ENCODE measurements around the gene SLCO4A1. TPM values are rescaled to one million over a fixed set of nuclear protein-coding genes. Genes with fewer than 3 reads are reported as not detected.
"Not testable (repeated sequence)": the region's sequence is repeated elsewhere in the genome, so short reads cannot be mapped to it uniquely, and the experiment has no call there.

Gene SLCO4A1
- total RNA-seq, 2 donors from 2014 or later: 26.1 to 34.6 TPM

- DNase-seq (no peak), ATAC-seq (replicated peaks in 1 of 2) (no peak)
- Mint-ChIP-seq H3K27ac (no peak overlapping the region), H3K4me1 (ENCODE audit: low read depth) (peaks cover 37% of the 10 kb centered on the region), H3K9me3 (no peaks in the 10 kb centered on the region), H3K4me3 (peak overlapping the region in 1 of 2 donors; percentile 81), H3K27me3 (ENCODE audit: low read depth) (no peaks in the 10 kb centered on the region), H3K36me3 (ENCODE audit: insufficient read depth in 2 of 2) (no peaks in the 10 kb centered on the region)
These were observed 20.0 kb upstream of the SLCO4A1 start for GRCh38 chr20:62622178-62622876.

- peak; percentile 9 to 11 for ATAC-seq (replicated peaks in 1 of 2)
- H3K9me3 Mint-ChIP-seq: no peaks in the 10 kb centered on the region
- H3K4me1 Mint-ChIP-seq (ENCODE audit: low read depth): peaks cover 30% of the 10 kb centered on the region
- H3K27me3 Mint-ChIP-seq (ENCODE audit: low read depth): no peaks in the 10 kb centered on the region
- peak overlapping the region; percentile 86 for H3K27ac Mint-ChIP-seq
- H3K36me3 Mint-ChIP-seq (ENCODE audit: insufficient read depth in 2 of 2): no peaks in the 10 kb centered on the region
- peak overlapping the region; percentile 81 to 87 for H3K4me3 Mint-ChIP-seq
- DNase-seq: no peak
These were observed 19.3 kb upstream of the SLCO4A1 start for GRCh38 chr20:62622877-62623487.

- H3K36me3 Mint-ChIP-seq (ENCODE audit: insufficient read depth in 2 of 2): no peaks in the 10 kb centered on the region
- H3K4me3 Mint-ChIP-seq: peak overlapping the region; percentile 81 to 87
- peaks cover 23% of the 10 kb centered on the region for H3K4me1 Mint-ChIP-seq (ENCODE audit: low read depth)
- H3K9me3 Mint-ChIP-seq: no peaks in the 10 kb centered on the region
- no peaks in the 10 kb centered on the region for H3K27me3 Mint-ChIP-seq (ENCODE audit: low read depth)
- H3K27ac Mint-ChIP-seq: peak overlapping the region; percentile 86
- DNase-seq (peak; percentile 91 to 92), ATAC-seq (replicated peaks in 1 of 2) (peak; percentile 93 to 95)
These were observed 18.6 kb upstream of the SLCO4A1 start for GRCh38 chr20:62623488-62624324.

- peak; percentile 23 to 48 for ATAC-seq (replicated peaks in 1 of 2)
- Mint-ChIP-seq H3K9me3 (no peaks in the 10 kb centered on the region), H3K27me3 (ENCODE audit: low read depth) (no peaks in the 10 kb centered on the region), H3K27ac (no peak overlapping the region), H3K36me3 (ENCODE audit: insufficient read depth in 2 of 2) (no peaks in the 10 kb centered on the region), H3K4me3 (peak overlapping the region; percentile 81 to 87), H3K4me1 (ENCODE audit: low read depth) (peaks cover 17% of the 10 kb centered on the region)
- DNase-seq: peak in 1 of 2 donors; percentile 43
These were observed 18.0 kb upstream of the SLCO4A1 start for GRCh38 chr20:62624325-62624690.

GRCh38 chr20:62624719-62625453 lies 17.4 kb upstream of the SLCO4A1 start:
- Mint-ChIP-seq H3K4me3 (no peak overlapping the region), H3K9me3 (no peaks in the 10 kb centered on the region), H3K27me3 (ENCODE audit: low read depth) (no peaks in the 10 kb centered on the region), H3K36me3 (ENCODE audit: insufficient read depth in 2 of 2) (no peaks in the 10 kb centered on the region), H3K4me1 (ENCODE audit: low read depth) (peaks cover 16% of the 10 kb centered on the region), H3K27ac (no peak overlapping the region)
- ATAC-seq (replicated peaks in 1 of 2): no peak
- no peak for DNase-seq

- H3K27ac Mint-ChIP-seq: no peak overlapping the region
- no peaks in the 10 kb centered on the region for H3K9me3 Mint-ChIP-seq
- no peaks in the 10 kb centered on the region for H3K36me3 Mint-ChIP-seq (ENCODE audit: insufficient read depth in 2 of 2)
- peaks cover 16% of the 10 kb centered on the region for H3K4me1 Mint-ChIP-seq (ENCODE audit: low read depth)
- ATAC-seq (replicated peaks in 1 of 2): no peak
- no peak for DNase-seq
- H3K27me3 Mint-ChIP-seq (ENCODE audit: low read depth): no peaks in the 10 kb centered on the region
- H3K4me3 Mint-ChIP-seq: no peak overlapping the region
These were observed 16.8 kb upstream of the SLCO4A1 start for GRCh38 chr20:62625516-62625915.

- no peak overlapping the region for H3K4me3 Mint-ChIP-seq
- no peak for ATAC-seq (replicated peaks in 1 of 2)
- no peak for DNase-seq
- no peaks in the 10 kb centered on the region for H3K27me3 Mint-ChIP-seq (ENCODE audit: low read depth)
- no peak overlapping the region for H3K27ac Mint-ChIP-seq
- no peaks in the 10 kb centered on the region for H3K9me3 Mint-ChIP-seq
- peaks cover 16% of the 10 kb centered on the region for H3K4me1 Mint-ChIP-seq (ENCODE audit: low read depth)
- H3K36me3 Mint-ChIP-seq (ENCODE audit: insufficient read depth in 2 of 2): no peaks in the 10 kb centered on the region
These were observed 16.3 kb upstream of the SLCO4A1 start for GRCh38 chr20:62625921-62626547.

GRCh38 chr20:62627425-62627824 lies 14.9 kb upstream of the SLCO4A1 start:
- peaks cover 16% of the 10 kb centered on the region for H3K4me1 Mint-ChIP-seq (ENCODE audit: low read depth)
- not testable (repeated sequence) for H3K36me3 Mint-ChIP-seq (ENCODE audit: insufficient read depth in 2 of 2); ATAC-seq (replicated peaks in 1 of 2); H3K4me3 Mint-ChIP-seq; H3K27ac Mint-ChIP-seq; H3K27me3 Mint-ChIP-seq (ENCODE audit: low read depth); H3K9me3 Mint-ChIP-seq; DNase-seq

- Mint-ChIP-seq H3K27me3 (ENCODE audit: low read depth) (no peaks in the 10 kb centered on the region), H3K27ac (no peak overlapping the region), H3K4me1 (ENCODE audit: low read depth) (peaks cover 12% of the 10 kb centered on the region), H3K36me3 (ENCODE audit: insufficient read depth in 2 of 2) (no peaks in the 10 kb centered on the region), H3K4me3 (no peak overlapping the region), H3K9me3 (no peaks in the 10 kb centered on the region)
- no peak for DNase-seq
- ATAC-seq (replicated peaks in 1 of 2): no peak
These were observed 14.2 kb upstream of the SLCO4A1 start for GRCh38 chr20:62627901-62628612.

- Mint-ChIP-seq H3K4me3 (no peak overlapping the region), H3K9me3 (no peaks in the 10 kb centered on the region), H3K4me1 (ENCODE audit: low read depth) (peaks cover 6% of the 10 kb centered on the region), H3K27me3 (ENCODE audit: low read depth) (no peaks in the 10 kb centered on the region), H3K36me3 (ENCODE audit: insufficient read depth in 2 of 2) (no peaks in the 10 kb centered on the region), H3K27ac (no peak overlapping the region)
- no peak for ATAC-seq (replicated peaks in 1 of 2)
- DNase-seq: no peak
These were observed 13.6 kb upstream of the SLCO4A1 start for GRCh38 chr20:62628691-62629090.

- Mint-ChIP-seq H3K27ac (no peak overlapping the region), H3K9me3 (no peaks in the 10 kb centered on the region), H3K4me3 (no peak overlapping the region), H3K4me1 (ENCODE audit: low read depth) (no peaks in the 10 kb centered on the region), H3K36me3 (ENCODE audit: insufficient read depth in 2 of 2) (no peaks in the 10 kb centered on the region), H3K27me3 (ENCODE audit: low read depth) (no peaks in the 10 kb centered on the region)
- ATAC-seq (replicated peaks in 1 of 2) (no peak), DNase-seq (no peak)
These were observed 12.3 kb upstream of the SLCO4A1 start for GRCh38 chr20:62629864-62630470.

All from activated T-cell treated with anti-CD3 and anti-CD28 coated beads, Interleukin-2, amount 50 U/mL, for 72 hours (primary cell).